ENCODE results near the gene ZSWIM5.

GRCh38 chr1:45107782-45108181 is 98.6 kb downstream of the ZSWIM5 start:
- no peak for TF ChIP-seq CTCF (IDR thresholded peaks at IDR 0.05)
- TF ChIP-seq REST (IDR thresholded peaks at IDR 0.05; ENCODE audit: insufficient read depth in 1 of 2, low read depth in 2 of 2, low read length in 1 of 2), result no peak
- TF ChIP-seq POLR2AphosphoS5 (IDR thresholded peaks at IDR 0.05; ENCODE audit: low read depth, low read length), result no peak
- TF ChIP-seq TCF7L2 (IDR thresholded peaks at IDR 0.05; ENCODE audit: low read depth, low read length), result no peak
